ENCODE results near the gene TRDMT1. TPM values are rescaled to one million over a fixed set of nuclear protein-coding genes. Genes with fewer than 3 reads are reported as not detected.

Gene TRDMT1
- total and polyA plus RNA-seq, 7 experiments from 2014 or later = 9.7 to 30.6 (median 15.2) TPM

GRCh38 chr10:17112566-17112965 is 88.9 kb downstream of the TRDMT1 start:
- H3K9me3 Mint-ChIP-seq = peaks cover 0 to 2% (median 0%) of the 10 kb centered on the region in 11 donors
- DNase-seq (no peak), ATAC-seq (no peak)
- no peaks in the 10 kb centered on the region for H3K27me3 ChIP-seq (ENCODE audit: control insufficient read depth in 2 of 2, insufficient read depth in 2 of 2, low read length in 2 of 2)
- no peak overlapping the region for H3K27ac ChIP-seq (ENCODE audit: low read depth, low read length)
- peaks cover 0 to 9% (median 8%) of the 10 kb centered on the region in 7 donors for H3K4me1 Mint-ChIP-seq
- H3K36me3 ChIP-seq (ENCODE audit: control insufficient read depth in 2 of 3, insufficient read depth in 3 of 3, low read length in 3 of 3) = peaks cover 0 to 11% (median 4%) of the 10 kb centered on the region in 3 experiments
- no peak overlapping the region for H3K27ac Mint-ChIP-seq
- H3K4me3 ChIP-seq (ENCODE audit: low read length) = no peak overlapping the region
- H3K4me3 Mint-ChIP-seq = no peak overlapping the region
- intact Hi-C loops (cut with micrococcal nuclease) = no loop called here
- no peaks in the 10 kb centered on the region for H3K27me3 Mint-ChIP-seq
- no peaks in the 10 kb centered on the region for H3K9me3 ChIP-seq (ENCODE audit: control insufficient read depth in 2 of 3, low read length in 3 of 3)
- H3K36me3 Mint-ChIP-seq = peaks cover 6 to 44% (median 31%) of the 10 kb centered on the region in 5 donors
- ChIA-PET POLR2A (no interaction called here), CTCF (interaction anchor here (0.6 kb wide), 1 partner anchor 94 kb away, joined by 5 read pairs; no protein-coding TSS in a partner anchor)
- H3K4me1 ChIP-seq (ENCODE audit: control insufficient read depth in 2 of 2, insufficient read depth in 2 of 2, low read length in 2 of 2) = no peaks in the 10 kb centered on the region

GRCh38 chr10:17109475-17110207 is 91.8 kb downstream of the TRDMT1 start:
- Histone ChIP-seq H3K9me3 (ENCODE audit: control insufficient read depth in 2 of 3, low read length in 3 of 3) (no peaks in the 10 kb centered on the region), H3K36me3 (ENCODE audit: control insufficient read depth in 2 of 3, insufficient read depth in 3 of 3, low read length in 3 of 3) (peaks cover 0 to 14% (median 4%) of the 10 kb centered on the region in 3 experiments), H3K4me1 (ENCODE audit: control insufficient read depth in 2 of 2, insufficient read depth in 2 of 2, low read length in 2 of 2) (no peaks in the 10 kb centered on the region), H3K27ac (ENCODE audit: low read depth, low read length) (no peak overlapping the region), H3K27me3 (ENCODE audit: control insufficient read depth in 2 of 2, insufficient read depth in 2 of 2, low read length in 2 of 2) (no peaks in the 10 kb centered on the region), H3K4me3 (ENCODE audit: low read length) (no peak overlapping the region)
- H3K4me1 Mint-ChIP-seq = peaks cover 0 to 6% (median 0%) of the 10 kb centered on the region in 7 donors
- ChIA-PET POLR2A (no interaction called here), CTCF (no interaction called here)
- ATAC-seq = peak; percentile 46
- H3K27ac Mint-ChIP-seq = peak overlapping the region in 1 of 9 donors; percentile 25
- intact Hi-C loops (cut with micrococcal nuclease) = no loop called here
- no peaks in the 10 kb centered on the region for H3K27me3 Mint-ChIP-seq
- H3K9me3 Mint-ChIP-seq = peaks cover 0 to 2% (median 0%) of the 10 kb centered on the region in 11 donors
- H3K4me3 Mint-ChIP-seq = no peak overlapping the region
- DNase-seq = no peak
- peaks cover 6 to 45% (median 28%) of the 10 kb centered on the region in 5 donors for H3K36me3 Mint-ChIP-seq

GRCh38 chr10:17109046-17109445 is 92.4 kb downstream of the TRDMT1 start:
- ChIA-PET CTCF (no interaction called here), POLR2A (no interaction called here)
- Histone ChIP-seq H3K4me3 (ENCODE audit: low read length) (no peak overlapping the region), H3K4me1 (ENCODE audit: control insufficient read depth in 2 of 2, insufficient read depth in 2 of 2, low read length in 2 of 2) (no peaks in the 10 kb centered on the region), H3K9me3 (ENCODE audit: control insufficient read depth in 2 of 3, low read length in 3 of 3) (no peaks in the 10 kb centered on the region), H3K27ac (ENCODE audit: low read depth, low read length) (no peak overlapping the region), H3K27me3 (ENCODE audit: control insufficient read depth in 2 of 2, insufficient read depth in 2 of 2, low read length in 2 of 2) (no peaks in the 10 kb centered on the region), H3K36me3 (ENCODE audit: control insufficient read depth in 2 of 3, insufficient read depth in 3 of 3, low read length in 3 of 3) (peaks cover 0 to 8% (median 4%) of the 10 kb centered on the region in 3 experiments)
- H3K9me3 Mint-ChIP-seq = peaks cover 0 to 2% (median 0%) of the 10 kb centered on the region in 11 donors
- ATAC-seq (no peak), DNase-seq (no peak)
- no peaks in the 10 kb centered on the region for H3K27me3 Mint-ChIP-seq
- H3K27ac Mint-ChIP-seq = peak overlapping the region in 1 of 9 donors; percentile 56
- peaks cover 0 to 6% (median 0%) of the 10 kb centered on the region in 7 donors for H3K4me1 Mint-ChIP-seq
- intact Hi-C loops (cut with micrococcal nuclease) = no loop called here
- H3K4me3 Mint-ChIP-seq = no peak overlapping the region
- peaks cover 6 to 44% (median 31%) of the 10 kb centered on the region in 5 donors for H3K36me3 Mint-ChIP-seq

GRCh38 chr10:17106991-17107390 is 94.5 kb downstream of the TRDMT1 start:
- POLR2A ChIA-PET = interaction anchor here (0.7 kb wide), 1 partner anchor 15 kb away, joined by 4 read pairs; no protein-coding TSS in a partner anchor
- no peaks in the 10 kb centered on the region for H3K27me3 ChIP-seq (ENCODE audit: control insufficient read depth in 2 of 2, insufficient read depth in 2 of 2, low read length in 2 of 2)

GRCh38 chr10:17101910-17102266 is 99.6 kb downstream of the TRDMT1 start:
- CTCF ChIA-PET = no interaction called here
- no peak overlapping the region for H3K4me3 ChIP-seq (ENCODE audit: low read length)
- no peaks in the 10 kb centered on the region for H3K27me3 ChIP-seq (ENCODE audit: control insufficient read depth in 2 of 2, insufficient read depth in 2 of 2, low read length in 2 of 2)
- intact Hi-C loops (cut with micrococcal nuclease) = no loop called here
- peaks cover 0 to 2% (median 0%) of the 10 kb centered on the region in 7 donors for H3K4me1 Mint-ChIP-seq
- H3K9me3 Mint-ChIP-seq = peaks cover 0 to 3% (median 0%) of the 10 kb centered on the region in 11 donors
- no peaks in the 10 kb centered on the region for H3K9me3 ChIP-seq (ENCODE audit: control insufficient read depth in 2 of 3, low read length in 3 of 3)
- H3K4me1 ChIP-seq (ENCODE audit: control insufficient read depth in 2 of 2, insufficient read depth in 2 of 2, low read length in 2 of 2) = no peaks in the 10 kb centered on the region
- no peak overlapping the region for H3K27ac Mint-ChIP-seq
- POLR2A ChIA-PET = no interaction called here
- DNase-seq = no peak
- no peak for ATAC-seq
- peaks cover under 1 to 48% (median 27%) of the 10 kb centered on the region in 5 donors for H3K36me3 Mint-ChIP-seq
- H3K27ac ChIP-seq (ENCODE audit: low read depth, low read length) = no peak overlapping the region
- H3K4me3 Mint-ChIP-seq = no peak overlapping the region
- H3K36me3 ChIP-seq (ENCODE audit: control insufficient read depth in 2 of 3, insufficient read depth in 3 of 3, low read length in 3 of 3) = peaks cover 0 to 12% (median 4%) of the 10 kb centered on the region in 3 experiments
- no peaks in the 10 kb centered on the region for H3K27me3 Mint-ChIP-seq

More at GRCh38 chr10:17106991-17107390, 94.5 kb downstream of the TRDMT1 start:
- H3K36me3 ChIP-seq (ENCODE audit: control insufficient read depth in 2 of 3, insufficient read depth in 3 of 3, low read length in 3 of 3) = peaks cover 0 to 8% (median 7%) of the 10 kb centered on the region in 3 experiments
- intact Hi-C loops (cut with micrococcal nuclease) = no loop called here
- Mint-ChIP-seq H3K9me3 (no peaks in the 10 kb centered on the region), H3K36me3 (peaks cover 6 to 41% (median 27%) of the 10 kb centered on the region in 5 donors), H3K4me1 (peaks cover 0 to 6% (median 0%) of the 10 kb centered on the region in 7 donors), H3K27me3 (no peaks in the 10 kb centered on the region), H3K27ac (no peak overlapping the region), H3K4me3 (no peak overlapping the region)
- no peaks in the 10 kb centered on the region for H3K9me3 ChIP-seq (ENCODE audit: control insufficient read depth in 2 of 3, low read length in 3 of 3)
- H3K27ac ChIP-seq (ENCODE audit: low read depth, low read length) = no peak overlapping the region
- no peaks in the 10 kb centered on the region for H3K4me1 ChIP-seq (ENCODE audit: control insufficient read depth in 2 of 2, insufficient read depth in 2 of 2, low read length in 2 of 2)
- CTCF ChIA-PET = no interaction called here
- DNase-seq = no peak
- H3K4me3 ChIP-seq (ENCODE audit: low read length) = no peak overlapping the region
- no peak for ATAC-seq

- H3K27ac Mint-ChIP-seq = peak overlapping the region in 1 of 9 donors; percentile 4
- H3K4me3 Mint-ChIP-seq = no peak overlapping the region
- peaks cover 2 to 46% (median 27%) of the 10 kb centered on the region in 5 donors for H3K36me3 Mint-ChIP-seq
Measured at GRCh38 chr10:17101257-17101909, 100.1 kb downstream of the TRDMT1 start.

More at GRCh38 chr10:17101257-17101909, 100.1 kb downstream of the TRDMT1 start:
- Histone ChIP-seq H3K36me3 (ENCODE audit: control insufficient read depth in 2 of 3, insufficient read depth in 3 of 3, low read length in 3 of 3) (peaks cover 0 to 12% (median 4%) of the 10 kb centered on the region in 3 experiments), H3K27ac (ENCODE audit: low read depth, low read length) (no peak overlapping the region), H3K4me1 (ENCODE audit: control insufficient read depth in 2 of 2, insufficient read depth in 2 of 2, low read length in 2 of 2) (no peaks in the 10 kb centered on the region), H3K4me3 (ENCODE audit: low read length) (no peak overlapping the region), H3K27me3 (ENCODE audit: control insufficient read depth in 2 of 2, insufficient read depth in 2 of 2, low read length in 2 of 2) (no peaks in the 10 kb centered on the region), H3K9me3 (ENCODE audit: control insufficient read depth in 2 of 3, low read length in 3 of 3) (no peaks in the 10 kb centered on the region)
- CTCF ChIA-PET = no interaction called here
- Mint-ChIP-seq H3K4me1 (peaks cover 0 to 2% (median 0%) of the 10 kb centered on the region in 7 donors), H3K9me3 (peaks cover 0 to 5% (median 0%) of the 10 kb centered on the region in 11 donors), H3K27me3 (no peaks in the 10 kb centered on the region)
- intact Hi-C loops (cut with micrococcal nuclease) = no loop called here
- POLR2A ChIA-PET = no interaction called here
- ATAC-seq = no peak
- DNase-seq = no peak
